GM18861 (cell line): Measurements from ENCODE around the gene ZNF337.
"Not testable (repeated sequence)": the region's sequence is repeated elsewhere in the genome, so short reads cannot be mapped to it uniquely, and the experiment has no call there.

Experiments used
- ATAC-seq: cut with Tn5 transposase; IDR thresholded peaks from one replicate; pipeline ENCODE4 v1.9.1; 2021; ENCODE audit not compliant: unreplicated experiment

Gene ZNF337

GRCh38 chr20:25630615-25631014 is 66.0 kb downstream of the ZNF337 start:
- ATAC-seq, result not testable (repeated sequence)

- no peak for ATAC-seq
Observed at GRCh38 chr20:25629816-25630499, 66.7 kb downstream of the ZNF337 start.

- ATAC-seq, result no peak
Observed at GRCh38 chr20:25626779-25627178, 69.9 kb downstream of the ZNF337 start.

- no peak for ATAC-seq
Observed at GRCh38 chr20:25624500-25624939, 72.1 kb downstream of the ZNF337 start.
